ENCODE data around the gene ABHD12B.

ABHD12B gene

GRCh38 chr14:50871914-50872732 lies at the start of gene ABHD12B:
TSS of gene ABHD12B (plus strand) at chr14:50872053. CDS start at chr14:50872175, 122 bp downstream.
- DNase-seq = no peak

DNA sequence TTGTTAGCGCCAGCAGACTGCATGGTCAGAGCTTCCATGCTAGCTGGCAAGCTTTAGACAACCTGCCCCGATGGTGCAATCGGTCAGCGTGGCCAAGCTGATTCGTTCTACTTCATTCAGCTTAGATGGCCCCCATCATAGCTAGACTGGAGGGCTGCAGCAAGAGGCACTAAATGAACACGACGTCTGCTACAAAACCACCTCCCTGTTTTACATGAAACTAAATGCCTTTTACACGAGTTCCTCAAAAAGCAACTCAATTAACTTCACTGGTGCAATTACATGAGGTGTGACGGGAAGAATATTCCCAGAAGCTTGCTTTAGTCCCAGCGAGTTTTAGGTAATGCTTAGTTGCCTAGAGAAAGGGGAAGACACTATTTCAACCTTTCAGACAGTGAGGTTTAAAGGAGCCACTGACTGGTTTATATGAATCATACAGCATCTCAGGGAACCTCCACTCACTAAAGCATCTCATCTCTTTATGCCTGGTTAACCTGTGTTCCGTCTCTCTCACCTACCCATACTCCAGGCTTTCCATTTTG lies 49.3 kb upstream of the ABHD12B start:
- no peak for DNase-seq

DNA sequence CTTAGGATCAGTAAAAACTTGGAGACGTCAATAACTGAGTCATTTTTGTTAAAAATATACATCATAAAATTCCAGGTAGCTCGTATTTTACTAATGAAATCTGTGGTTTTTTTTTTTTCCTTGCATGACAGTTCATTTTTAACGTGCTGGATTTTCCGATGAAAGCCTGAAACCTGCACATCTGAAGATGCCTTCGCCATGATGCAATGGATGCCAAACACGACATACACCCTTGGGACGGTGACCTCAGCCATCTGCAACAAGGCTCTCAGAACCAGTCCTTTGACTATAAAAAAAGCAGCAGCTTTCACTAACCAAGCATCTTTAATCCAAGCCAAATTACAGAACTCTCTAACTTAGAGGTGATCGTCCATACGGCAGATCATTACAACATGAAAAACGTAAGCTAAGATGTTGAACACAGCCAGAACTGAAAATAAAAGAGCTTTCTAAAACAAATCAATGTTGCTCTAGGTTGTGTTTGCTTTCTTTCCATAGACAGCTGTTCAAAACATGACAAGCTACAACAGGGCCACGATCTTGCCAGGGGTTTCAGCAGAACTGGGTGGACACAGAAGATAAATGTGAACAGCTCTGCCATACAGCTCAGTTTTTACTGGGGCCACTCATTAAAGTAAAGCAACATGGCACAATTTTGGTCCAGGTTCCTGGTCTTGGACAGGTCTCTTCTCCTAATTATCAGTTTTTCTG lies 48.6 kb upstream of the ABHD12B start:
- DNase-seq = no peak

DNA sequence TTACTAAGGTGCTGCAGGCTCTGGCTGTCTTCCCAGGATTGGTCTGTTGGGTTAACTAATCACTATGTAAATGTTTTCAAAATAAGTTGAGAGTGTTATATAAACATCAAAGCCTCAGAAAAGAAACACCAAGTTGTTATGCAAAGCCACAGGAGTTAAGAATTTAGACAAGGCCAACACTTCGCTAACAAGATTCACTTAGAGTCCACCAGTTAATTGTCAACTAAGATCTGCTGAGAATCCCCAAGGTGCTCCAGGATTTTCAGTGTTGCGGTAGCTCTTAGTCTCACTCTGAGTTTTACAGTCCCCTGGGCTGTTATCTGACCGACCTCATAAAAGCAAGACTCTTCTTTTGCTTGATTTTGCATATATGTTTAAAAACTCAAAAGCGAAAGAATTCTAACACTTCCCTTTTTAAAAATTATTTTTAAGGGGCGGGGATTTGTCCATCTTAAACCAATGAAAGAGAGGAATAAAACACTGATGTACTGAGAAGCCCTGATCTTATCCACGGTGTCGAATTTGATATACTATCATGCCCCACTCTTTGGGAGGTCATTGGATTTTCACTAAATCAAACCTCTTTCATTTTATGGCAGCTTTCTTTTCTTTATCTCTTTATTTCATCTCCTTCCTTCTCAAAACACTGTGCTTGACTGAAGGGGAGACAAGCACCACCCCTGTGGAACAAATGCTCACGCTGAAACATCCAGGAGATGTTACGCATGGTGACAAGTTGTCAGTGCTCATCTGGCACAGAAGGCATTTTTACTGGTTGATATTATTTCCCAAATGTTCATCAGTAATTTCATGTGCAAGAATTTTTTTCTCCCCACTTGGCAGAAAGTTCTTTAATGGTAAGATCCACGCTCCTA lies 47.9 kb upstream of the ABHD12B start:
- no peak for DNase-seq

DNA sequence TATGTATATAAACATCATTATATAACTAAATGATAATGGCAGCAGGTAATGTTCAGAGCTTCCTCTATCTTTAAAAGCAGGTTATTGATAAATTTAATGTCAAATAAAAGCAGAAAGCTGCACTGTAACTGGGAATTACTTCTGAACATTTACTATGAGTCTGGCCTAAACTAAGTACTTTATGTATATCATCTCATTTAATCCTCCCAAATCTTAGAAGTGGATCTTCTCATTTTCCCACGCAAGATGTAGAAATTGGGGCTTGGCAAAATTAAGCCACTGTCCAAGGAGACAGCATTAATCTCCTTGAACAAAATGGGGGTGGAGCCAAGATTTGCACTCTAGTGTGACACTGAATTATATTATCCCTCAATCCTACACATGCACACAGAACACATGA lies 46.5 kb upstream of the ABHD12B start:
- no peak for DNase-seq

GRCh38 chr14:50826681-50827080 lies 45.2 kb upstream of the ABHD12B start:
- no peak for DNase-seq

- no peak for DNase-seq
These were observed 42.9 kb upstream of the ABHD12B start for GRCh38 chr14:50828721-50829488.

DNA sequence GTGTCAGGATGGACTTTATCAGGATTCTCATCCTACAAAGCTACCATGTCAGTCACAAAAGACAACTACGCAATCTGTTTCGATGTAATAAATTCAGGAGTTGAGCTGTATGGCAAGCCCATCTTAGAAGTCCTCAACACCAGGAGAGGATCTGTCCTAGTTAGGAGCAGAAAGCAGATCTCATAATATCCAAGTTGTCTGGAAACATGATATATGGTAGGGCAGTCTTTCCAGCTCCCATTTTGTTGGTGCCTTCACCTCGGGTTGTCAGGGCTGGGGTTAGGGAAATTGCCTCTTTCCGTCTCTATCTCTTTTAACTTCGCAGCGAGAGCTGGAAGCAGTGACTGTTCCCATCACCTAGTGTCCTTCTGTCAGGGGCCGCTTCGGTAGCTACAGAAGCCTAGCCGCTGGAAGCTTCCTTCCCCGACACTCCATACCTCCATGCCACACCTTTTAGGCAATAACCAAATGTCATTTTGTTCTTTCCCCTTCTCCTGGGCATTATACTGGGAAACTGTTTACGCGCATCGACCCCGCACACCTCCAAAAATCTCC lies 42.3 kb upstream of the ABHD12B start:
- DNase-seq = no peak

DNA sequence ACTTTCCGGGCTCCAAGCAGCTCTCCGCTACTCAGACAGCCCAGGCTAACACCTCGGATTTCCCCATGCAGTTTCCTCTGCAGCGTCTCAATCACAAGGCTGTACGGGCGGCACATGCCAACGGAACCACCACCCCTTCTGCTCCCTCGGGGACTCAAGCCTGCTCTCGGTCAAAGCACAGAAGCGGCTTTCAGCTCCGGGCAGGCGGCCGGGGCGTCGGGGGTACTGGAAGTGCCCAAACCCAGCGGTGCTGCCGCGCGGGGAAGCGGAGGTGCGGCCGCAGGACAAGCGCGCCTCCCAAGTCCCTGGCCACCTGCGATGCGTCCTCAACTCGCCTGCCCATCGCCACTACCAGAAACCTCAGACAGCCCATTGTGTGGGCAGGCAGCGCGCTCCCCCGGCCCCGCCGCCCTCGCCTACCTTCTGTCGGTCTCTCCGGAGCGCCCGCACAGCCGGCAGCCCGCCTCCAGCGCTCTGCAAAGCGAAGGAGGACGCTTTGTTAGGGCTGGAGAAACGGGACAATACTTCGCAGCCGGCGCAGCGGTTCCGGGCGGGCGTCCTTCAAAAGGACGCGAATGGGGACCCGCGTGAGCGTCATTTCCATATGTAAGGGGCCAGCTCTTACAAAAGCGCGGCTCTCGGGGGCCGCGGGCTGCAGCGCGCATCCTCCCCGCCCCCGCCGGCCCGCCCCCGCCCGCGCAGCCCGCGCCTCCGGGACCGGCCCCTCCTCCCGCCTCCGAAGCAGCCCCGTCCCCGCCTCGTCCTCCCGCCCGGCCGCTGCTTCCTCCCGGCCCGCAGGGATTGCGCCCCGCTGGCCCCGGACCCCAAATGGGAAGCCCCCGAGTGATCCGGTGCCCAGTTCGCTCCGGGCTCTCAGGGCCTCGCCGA lies 41.6 kb upstream of the ABHD12B start:
- peak; percentile 28 for DNase-seq

GRCh38 chr14:50830932-50831725 lies 40.7 kb upstream of the ABHD12B start, which contains the start of gene NIN:
TSS of gene NIN (minus strand) at chr14:50831162. CDS start at chr14:50822056, 9,106 bp downstream.
- DNase-seq = peak; percentile 71

DNA sequence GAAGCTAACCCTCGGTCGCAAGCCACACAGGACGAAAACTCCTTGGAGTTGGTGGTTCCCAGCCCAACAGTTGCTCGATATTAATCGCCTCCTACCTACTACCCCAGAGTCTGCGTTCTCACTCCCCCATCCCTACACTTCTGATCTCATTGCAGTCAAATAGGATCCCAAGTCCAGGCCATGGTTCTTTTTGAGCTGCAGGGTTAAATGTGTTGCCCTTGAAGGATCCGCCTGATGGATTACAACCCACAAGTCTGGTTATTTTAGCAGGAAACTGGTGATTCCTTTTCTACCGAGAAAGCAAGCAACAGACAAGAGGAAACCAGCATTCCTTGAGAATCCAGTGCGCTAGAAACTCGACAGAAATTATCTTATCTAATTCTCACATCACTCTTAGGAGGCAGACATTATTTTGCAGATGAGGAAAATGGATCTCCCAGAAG lies 40.1 kb upstream of the ABHD12B start:
- no peak for DNase-seq

- DNase-seq = no peak
These were observed 38.8 kb upstream of the ABHD12B start for GRCh38 chr14:50832935-50833630.

DNA sequence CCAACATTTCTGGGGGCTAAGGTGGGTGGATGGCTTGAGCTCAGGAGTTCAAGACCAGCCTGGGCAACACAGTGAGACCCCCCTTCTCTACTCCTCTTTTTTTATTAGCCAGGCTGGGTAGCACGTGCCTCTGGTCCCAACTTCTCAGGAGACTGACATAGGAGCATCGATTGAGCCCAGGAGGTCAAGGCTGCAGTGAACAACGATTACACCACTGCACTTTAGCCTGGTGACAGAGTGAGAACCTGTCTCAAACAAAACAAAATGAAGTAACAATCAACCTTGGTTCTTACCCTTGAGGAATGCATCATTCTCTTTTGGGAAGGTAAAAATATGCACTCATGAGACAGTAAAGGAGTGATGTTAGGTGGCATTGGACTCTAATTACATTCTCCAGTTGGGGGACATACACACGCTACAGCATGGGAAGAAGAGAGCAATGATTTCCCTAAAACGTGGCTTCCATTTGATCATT lies 37.0 kb upstream of the ABHD12B start:
- DNase-seq = no peak

GRCh38 chr14:50835280-50835679 lies 36.6 kb upstream of the ABHD12B start:
- DNase-seq = peak; percentile 19

- DNase-seq = no peak
These were observed 35.3 kb upstream of the ABHD12B start for GRCh38 chr14:50836515-50836914.

- DNase-seq = no peak
These were observed 34.6 kb upstream of the ABHD12B start for GRCh38 chr14:50837271-50837670.

DNA sequence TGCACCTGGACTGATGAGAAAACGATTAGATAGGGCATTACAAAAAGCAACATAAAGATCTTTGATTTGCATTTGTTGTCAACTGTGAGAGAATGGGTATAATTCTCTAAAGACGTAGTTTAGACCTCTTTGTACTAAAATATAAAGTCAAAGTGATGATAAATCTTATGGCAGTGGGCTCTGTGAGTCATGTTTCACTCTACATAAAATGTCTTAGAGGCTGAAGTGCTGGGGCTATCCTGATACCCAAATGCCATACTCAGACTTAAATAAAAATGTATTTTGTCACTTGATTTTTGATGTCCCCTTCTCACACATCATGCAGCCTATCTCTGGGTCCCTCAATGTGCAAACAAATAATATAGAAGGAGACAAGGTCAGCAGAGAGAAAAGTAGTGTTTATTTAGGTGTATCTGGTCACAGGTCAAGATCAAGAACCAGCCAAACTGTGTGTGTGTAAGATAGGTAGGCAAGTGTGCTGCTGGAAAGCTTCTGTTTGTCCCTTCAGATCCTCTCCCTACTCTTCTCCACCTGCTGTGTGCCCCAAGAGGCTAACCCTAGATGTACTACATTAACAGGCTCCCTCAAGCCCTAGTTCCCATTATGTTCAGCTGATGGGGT lies 33.9 kb upstream of the ABHD12B start:
- DNase-seq = no peak

DNA sequence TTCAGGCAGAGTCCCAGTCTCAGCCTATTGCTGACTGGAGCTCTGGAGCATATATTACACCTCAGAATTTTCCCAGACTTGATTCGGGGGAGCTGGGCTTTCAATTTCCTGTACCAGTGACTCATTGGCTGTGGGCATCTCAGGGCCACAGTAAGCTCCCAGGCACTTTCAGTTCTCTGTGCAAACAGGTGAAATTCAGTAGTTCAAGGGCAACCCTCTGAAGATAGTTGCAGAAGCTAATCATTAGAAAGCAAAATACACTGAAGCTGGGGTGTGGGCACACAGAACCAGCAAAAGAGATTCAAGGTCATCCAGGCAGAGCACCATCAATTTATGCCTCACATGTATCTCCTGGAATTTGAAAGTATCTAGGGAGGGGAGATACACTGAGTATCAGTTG lies 32.8 kb upstream of the ABHD12B start:
- DNase-seq = no peak
